DMS53 (cell line): ENCODE results near the gene SLC22A8.
"Not testable (repeated sequence)": the region's sequence is repeated elsewhere in the genome, so short reads cannot be mapped to it uniquely, and the experiment has no call there.

ENCODE experiments used
- DNase-seq: peaks from one replicate; lab custom pipeline; 2025; lab: John Stamatoyannopoulos, UW

SLC22A8 gene

DNA sequence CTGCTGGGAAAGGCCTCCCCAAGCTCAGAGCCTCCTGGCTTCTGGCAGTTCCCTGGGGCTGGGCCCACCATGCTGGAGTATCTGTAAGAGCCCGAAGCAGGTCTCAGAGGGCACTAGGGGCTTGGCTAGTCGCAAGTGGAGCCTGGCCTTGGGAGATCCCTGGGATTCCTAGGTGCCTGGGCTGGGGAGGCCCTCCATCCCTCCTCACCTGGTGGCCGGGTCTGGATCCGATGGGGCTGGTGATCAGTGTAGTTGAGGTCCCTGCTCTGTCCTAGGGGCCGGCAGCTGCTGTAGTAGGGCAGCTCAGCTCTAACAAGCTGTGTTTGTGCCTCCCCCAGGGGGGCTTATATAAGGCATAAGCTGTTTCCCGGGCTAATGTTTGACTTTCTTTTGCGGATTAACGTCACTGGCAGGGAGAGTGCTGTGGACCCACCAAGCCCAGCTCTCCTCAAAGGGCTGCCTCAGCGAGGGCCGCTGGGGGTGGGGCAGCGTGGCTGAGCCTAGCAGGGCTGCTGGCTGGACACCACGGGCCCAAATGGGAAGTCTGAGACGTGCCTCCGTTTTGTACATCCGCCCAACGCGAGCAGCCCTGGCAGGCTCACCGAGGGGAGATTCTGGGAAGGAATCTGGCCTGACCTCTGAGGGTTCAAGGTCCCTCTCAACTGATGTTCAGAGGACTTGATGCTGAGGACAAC lies at the start of gene SLC22A8:
Gene SLC22A8, minus strand, starts transcription at position 321 of the 695 bp plus-strand sequence. CDS start 883 bp downstream, outside the sequence.
- DNase-seq, result no peak

- DNase-seq, result not testable (repeated sequence)
Observed at GRCh38 chr11:63046203-63046602, 30.6 kb upstream of the SLC22A8 start.

- DNase-seq, result no peak
Observed at GRCh38 chr11:63042596-63042995, 27.0 kb upstream of the SLC22A8 start.

DNA sequence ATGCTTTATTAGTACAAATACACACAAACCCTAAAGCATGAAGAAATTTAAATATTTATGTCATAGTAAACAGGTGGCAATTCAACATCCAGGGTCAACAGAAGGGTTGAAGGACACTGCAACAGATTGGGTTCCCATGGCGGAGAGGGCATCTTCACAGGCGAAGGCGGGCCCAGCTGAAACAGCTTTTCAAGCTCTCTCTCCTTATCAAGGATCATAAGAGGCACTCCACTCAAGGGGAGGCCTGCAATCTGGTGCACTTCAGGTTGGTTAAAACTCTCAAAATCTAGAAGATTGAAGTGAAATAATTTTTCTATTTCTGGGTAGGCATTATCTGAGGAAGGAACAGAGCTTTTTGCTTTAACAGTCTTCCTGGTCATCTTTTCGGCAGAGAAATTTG lies 16.8 kb upstream of the SLC22A8 start:
- no peak for DNase-seq

- DNase-seq, result peak; percentile 84
Observed at GRCh38 chr11:63023841-63024648, 8.4 kb upstream of the SLC22A8 start.

- DNase-seq, result no peak
Observed at GRCh38 chr11:63023222-63023814, 7.7 kb upstream of the SLC22A8 start.

DNA sequence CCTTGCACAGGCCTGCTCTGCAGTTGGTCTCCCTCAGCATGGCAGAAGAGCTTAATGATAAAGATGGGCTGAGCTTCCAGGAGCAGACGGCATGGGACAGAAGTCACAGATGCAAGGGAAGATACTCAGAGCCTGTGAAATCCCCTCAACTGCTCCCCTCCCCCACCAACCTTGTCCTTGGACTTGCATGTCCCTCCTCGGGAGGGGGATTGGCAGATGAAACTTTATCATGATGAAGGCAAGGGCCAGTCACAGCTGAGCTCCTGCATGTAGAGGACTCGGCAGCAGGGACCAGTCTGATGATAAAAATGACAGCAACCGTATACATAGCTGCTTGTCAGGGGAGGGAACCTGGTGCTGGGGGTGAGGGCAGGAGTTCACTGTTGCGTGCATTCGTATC lies 6.8 kb upstream of the SLC22A8 start:
- no peak for DNase-seq

- peak; percentile 19 for DNase-seq
Observed at GRCh38 chr11:63020671-63021291, 5.1 kb upstream of the SLC22A8 start.

- DNase-seq, result no peak
Observed at GRCh38 chr11:63019506-63019905, 3.9 kb upstream of the SLC22A8 start.

GRCh38 chr11:63017306-63017974 lies 1.8 kb upstream of the SLC22A8 start:
- no peak for DNase-seq

GRCh38 chr11:63014408-63015055 lies 1.1 kb downstream of the SLC22A8 start:
- DNase-seq, result no peak

- no peak for DNase-seq
Observed at GRCh38 chr11:63012839-63013238, 2.8 kb downstream of the SLC22A8 start.

- no peak for DNase-seq
Observed at GRCh38 chr11:63012430-63012829, 3.2 kb downstream of the SLC22A8 start.

GRCh38 chr11:63010934-63011439 lies 4.7 kb downstream of the SLC22A8 start:
- no peak for DNase-seq

DNA sequence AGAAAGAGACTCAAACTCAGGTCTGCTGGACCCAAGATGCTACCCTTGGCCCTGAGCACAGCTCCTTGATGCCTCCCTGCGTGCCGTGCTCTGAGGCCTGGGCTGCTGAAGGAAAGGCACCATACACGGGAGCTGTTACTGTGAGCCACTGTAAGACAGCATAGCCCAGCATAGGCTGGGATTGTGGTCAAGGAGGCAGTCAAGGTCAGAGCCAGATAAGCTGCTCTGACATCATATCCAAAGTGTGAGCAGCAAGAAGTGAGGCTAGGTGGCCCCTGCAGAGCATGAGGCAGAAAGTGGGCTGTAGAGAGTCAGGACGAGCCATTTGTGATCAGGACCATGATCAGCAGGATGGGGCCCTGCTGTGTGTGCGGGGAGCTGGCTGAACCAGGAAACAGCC lies 7.7 kb downstream of the SLC22A8 start:
- DNase-seq, result no peak

DNA sequence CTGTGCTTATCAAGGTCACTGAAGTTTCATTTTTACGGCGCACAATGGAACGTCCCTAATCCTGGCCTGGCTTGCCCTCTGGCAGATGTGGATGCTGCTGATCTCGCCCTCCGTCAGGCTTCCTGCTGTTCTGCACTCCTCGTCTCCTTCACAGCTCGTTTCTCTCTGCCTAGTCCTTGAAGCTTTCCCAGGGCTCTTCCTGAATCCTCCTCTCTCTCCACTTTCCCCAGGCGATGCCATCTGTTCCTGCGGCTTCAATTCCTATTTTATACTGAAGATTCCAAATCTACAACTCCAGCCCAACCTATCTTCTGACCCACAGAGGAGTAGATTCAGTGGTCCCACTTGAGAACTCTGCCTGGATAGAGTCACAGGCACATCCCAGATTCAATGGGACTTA lies 14.2 kb downstream of the SLC22A8 start:
- DNase-seq, result no peak

GRCh38 chr11:62999649-63000048 lies 16.0 kb downstream of the SLC22A8 start:
- DNase-seq, result no peak

GRCh38 chr11:62999156-62999555 lies 16.5 kb downstream of the SLC22A8 start:
- no peak for DNase-seq

DNA sequence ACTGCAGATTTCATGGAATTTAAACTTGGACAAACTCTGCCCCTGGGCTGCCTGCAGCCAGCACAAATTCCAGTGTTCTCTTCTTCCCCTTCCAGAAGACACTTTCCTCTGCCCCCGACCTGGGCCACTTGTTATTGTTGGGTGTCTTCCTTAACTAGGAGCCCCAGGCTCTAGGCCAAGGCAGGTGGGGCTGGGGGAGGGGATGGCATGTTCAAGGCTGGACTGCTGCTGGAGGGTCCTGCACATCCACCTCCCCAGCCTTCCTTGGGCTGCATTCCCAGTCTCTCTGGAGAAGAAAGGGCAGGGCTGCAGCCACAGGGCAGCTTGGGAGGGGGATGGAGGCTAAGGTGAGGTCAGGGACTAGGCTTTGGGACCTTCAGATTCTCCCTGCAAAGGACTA lies 19.4 kb downstream of the SLC22A8 start:
- DNase-seq, result no peak

DNA sequence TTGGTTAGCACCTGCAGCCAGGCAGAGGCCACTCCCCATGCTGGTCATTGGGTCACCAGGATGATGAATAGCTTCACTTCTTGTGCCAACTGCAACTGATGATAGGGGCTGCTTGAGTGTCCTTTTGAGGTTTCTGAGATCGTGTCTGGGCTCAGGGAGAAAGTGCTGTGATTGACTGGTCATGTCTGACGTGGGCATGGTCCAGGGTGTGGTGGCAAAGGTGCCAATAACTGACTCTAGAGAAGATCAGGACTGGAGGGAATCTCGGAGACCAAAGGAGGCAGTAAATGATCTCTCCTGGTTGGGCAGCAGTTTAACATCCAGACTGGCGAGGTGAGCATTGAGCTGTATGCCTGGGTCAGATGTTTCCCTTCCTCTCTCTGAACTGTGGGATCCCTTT lies 20.9 kb downstream of the SLC22A8 start:
- DNase-seq, result no peak

DNA sequence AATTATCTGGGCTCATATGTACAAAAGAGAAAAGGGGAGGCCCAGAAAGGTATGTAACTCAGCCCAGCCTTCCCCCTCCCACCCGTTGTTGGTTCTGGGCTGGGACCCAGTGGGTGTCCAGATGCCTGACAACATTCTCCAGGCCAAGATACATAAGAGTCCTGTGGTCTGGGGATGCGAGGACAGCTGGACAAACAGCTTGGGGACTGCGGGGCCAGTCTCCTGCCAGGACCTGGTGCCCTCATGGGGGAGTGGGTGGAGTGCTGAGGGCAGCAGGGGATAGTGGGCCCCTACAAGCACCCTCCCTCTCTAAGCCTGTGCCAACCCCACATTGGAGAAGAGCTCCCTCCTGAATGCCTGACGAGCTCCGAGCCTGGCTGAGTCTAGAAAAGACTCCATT lies 27.4 kb downstream of the SLC22A8 start:
- DNase-seq, result no peak
